Embryonic facial prominence (tissue), 1 donor: ENCODE data around the gene TRIM62.
A peak's percentile ranks its signal among the peaks of the same experiment; 100 is the strongest.
"Not testable (repeated sequence)": the region's sequence is repeated elsewhere in the genome, so short reads cannot be mapped to it uniquely, and the experiment has no call there.

Experiments
- DNase-seq: peaks from one replicate; pipeline ENCODE4 v3.0.0-alpha.2; 2016; ENCODE audit errors: extremely low spot score

TRIM62 gene

GRCh38 chr1:33137800-33138199, 44.0 kb downstream of the TRIM62 start:
- DNase-seq, result no peak

GRCh38 chr1:33136041-33136440, 45.8 kb downstream of the TRIM62 start:
- not testable (repeated sequence) for DNase-seq

- DNase-seq, result no peak
These were observed 48.3 kb downstream of the TRIM62 start for GRCh38 chr1:33133478-33134105.

GRCh38 chr1:33132549-33132948, 49.3 kb downstream of the TRIM62 start:
- no peak for DNase-seq

- no peak for DNase-seq
These were observed 50.7 kb downstream of the TRIM62 start for GRCh38 chr1:33131191-33131590.

- no peak for DNase-seq
These were observed 51.5 kb downstream of the TRIM62 start for GRCh38 chr1:33130297-33130696.

- no peak for DNase-seq
These were observed 53.1 kb downstream of the TRIM62 start for GRCh38 chr1:33128781-33129180.

- DNase-seq, result peak; percentile 96
These were observed 54.6 kb downstream of the TRIM62 start for GRCh38 chr1:33127001-33127823.

- no peak for DNase-seq
These were observed 55.3 kb downstream of the TRIM62 start for GRCh38 chr1:33126411-33127000.

- not testable (repeated sequence) for DNase-seq
These were observed 57.2 kb downstream of the TRIM62 start for GRCh38 chr1:33124647-33125046.

GRCh38 chr1:33123266-33123665, 58.6 kb downstream of the TRIM62 start:
- DNase-seq, result no peak

- DNase-seq, result no peak
These were observed 59.2 kb downstream of the TRIM62 start for GRCh38 chr1:33122483-33123178.

- no peak for DNase-seq
These were observed 60.1 kb downstream of the TRIM62 start for GRCh38 chr1:33121728-33122127.

- DNase-seq, result no peak
These were observed 61.2 kb downstream of the TRIM62 start for GRCh38 chr1:33120436-33121231.

- no peak for DNase-seq
These were observed 62.2 kb downstream of the TRIM62 start for GRCh38 chr1:33119532-33120217.

- DNase-seq, result no peak
These were observed 62.8 kb downstream of the TRIM62 start for GRCh38 chr1:33119050-33119449.

- no peak for DNase-seq
These were observed 63.6 kb downstream of the TRIM62 start for GRCh38 chr1:33118274-33118673.

GRCh38 chr1:33117440-33118085, 64.3 kb downstream of the TRIM62 start:
- DNase-seq, result no peak

- DNase-seq, result no peak
These were observed 69.9 kb downstream of the TRIM62 start for GRCh38 chr1:33111965-33112364.

- DNase-seq, result no peak
These were observed 71.4 kb downstream of the TRIM62 start for GRCh38 chr1:33110477-33110876.

GRCh38 chr1:33100119-33100415, 81.8 kb downstream of the TRIM62 start:
- DNase-seq, result not testable (repeated sequence)
